Fibroblast of mammary gland (primary cell): ENCODE measurements around the gene BUD31.
A peak's percentile ranks its signal among the peaks of the same experiment; 100 is the strongest.
"Not testable (repeated sequence)": the region's sequence is repeated elsewhere in the genome, so short reads cannot be mapped to it uniquely, and the experiment has no call there.

Experiments
- DNase-seq: peaks from one replicate; pipeline ENCODE4 v3.0.0-alpha.2; 2010; ENCODE audit warnings: low read depth
- H3K4me3 ChIP-seq: 2 replicates; pipeline ENCODE4 v1.5.1; 2011; ENCODE audit warnings: low read depth, mild to moderate bottlenecking, low read length, moderate library complexity; ENCODE audit not compliant: control insufficient read depth
- CTCF ChIP-seq: conservative IDR thresholded peaks from 2 replicates; pipeline ENCODE4 v1.5.1; 2011; ENCODE audit warnings: low read depth, low read length, inconsistent platforms; ENCODE audit not compliant: control insufficient read depth, insufficient read depth

Gene BUD31

GRCh38 chr7:99374111-99375064 lies 34.4 kb upstream of the BUD31 start, which contains the start of gene ARPC1B:
TSS of gene ARPC1B (plus strand) at chr7:99374730. CDS start at chr7:99385715, 10,985 bp downstream.
- peak within 1 kb of the TSS; percentile 70 for H3K4me3 ChIP-seq
- peak; percentile 66 for DNase-seq
- no peak for TF ChIP-seq CTCF

DNA sequence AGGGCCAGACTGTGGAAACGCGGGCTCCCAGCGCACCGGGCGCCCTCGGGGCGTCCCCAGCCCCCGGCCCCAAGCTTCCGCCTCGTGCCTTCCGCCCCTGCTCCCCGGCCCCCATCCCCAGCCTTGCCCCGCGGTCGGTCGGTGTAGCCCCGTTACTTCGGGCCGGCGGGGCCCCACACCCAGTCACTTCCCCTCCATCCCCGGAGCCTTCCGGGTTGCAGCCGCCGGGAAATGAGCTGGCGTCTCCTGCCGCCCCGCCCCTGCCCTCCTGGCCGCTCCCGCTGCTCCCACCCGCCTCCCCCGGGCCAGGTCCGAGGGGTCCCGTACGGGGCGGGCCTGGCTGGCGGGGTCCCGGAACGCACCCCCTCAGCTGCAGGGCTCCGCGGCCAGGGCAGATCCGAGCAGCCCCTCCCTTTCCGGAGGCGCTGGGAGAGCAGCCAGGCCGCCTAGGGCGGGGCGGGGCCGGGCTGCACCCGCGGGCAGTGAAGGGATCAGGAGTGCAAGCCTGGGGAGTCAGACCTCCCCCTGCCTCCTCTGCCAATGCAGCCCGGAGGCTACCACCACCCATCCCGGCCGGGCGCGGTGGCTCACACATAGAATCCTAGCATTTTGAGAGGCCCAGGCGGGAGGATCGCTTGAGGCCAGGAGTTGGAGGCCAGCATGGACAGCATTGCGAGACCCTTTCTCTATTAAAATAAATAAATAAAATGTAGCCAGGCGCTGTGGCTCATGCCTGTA lies 33.5 kb upstream of the BUD31 start:
- no peak for TF ChIP-seq CTCF
- peak; percentile 65 for DNase-seq
- H3K4me3 ChIP-seq, result peak overlapping the region; percentile 70

- DNase-seq, result peak; percentile 98
- TF ChIP-seq CTCF, result peak; percentile 1
- H3K4me3 ChIP-seq, result peak overlapping the region; percentile 27
Measured at GRCh38 chr7:99379043-99379577, 29.7 kb upstream of the BUD31 start.

DNA sequence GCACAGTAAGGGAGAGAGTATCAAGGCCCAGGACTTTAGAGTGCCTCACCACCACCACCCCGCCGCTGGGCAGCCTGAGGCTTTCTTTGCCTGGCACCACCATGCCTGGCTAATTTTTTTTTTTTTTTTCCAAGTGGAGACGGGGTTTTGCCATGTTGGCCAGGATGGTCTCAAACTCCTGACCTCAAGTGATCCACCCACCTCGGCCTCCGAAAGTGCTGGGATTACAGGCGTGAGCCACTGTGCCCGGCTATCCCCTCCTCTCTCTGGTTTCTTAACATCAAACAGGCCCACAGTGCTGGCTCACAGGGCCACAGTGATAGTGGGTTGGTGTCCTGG lies 29.1 kb upstream of the BUD31 start:
- not testable (repeated sequence) for DNase-seq
- H3K4me3 ChIP-seq, result peak overlapping the region; percentile 27

- no peak overlapping the region for H3K4me3 ChIP-seq
- no peak for TF ChIP-seq CTCF
- peak; percentile 88 for DNase-seq
Measured at GRCh38 chr7:99380032-99380822, 28.5 kb upstream of the BUD31 start.

GRCh38 chr7:99380823-99381663 lies 27.7 kb upstream of the BUD31 start:
- no peak for TF ChIP-seq CTCF
- H3K4me3 ChIP-seq, result no peak overlapping the region
- no peak for DNase-seq
